Measurements from ENCODE around the gene MKRN2OS.

Gene MKRN2OS

GRCh38 chr3:12588039-12589009, 43.0 kb upstream of the MKRN2OS start:
- DNase-seq (ENCODE audit: low read depth, low spot score): no peak
- ChIA-PET POLR2A (no interaction called here), CTCF (interaction anchor here (0.9 to 1.4 kb wide), 4 partner anchors 10 to 132 kb away, joined by 3 to 5 read pairs (median 4); no protein-coding TSS in a partner anchor)

GRCh38 chr3:12586403-12586802, 41.1 kb upstream of the MKRN2OS start:
- H3K4me3 ChIP-seq (ENCODE audit: low read depth, low read length): no peak overlapping the region
- TF ChIP-seq CTCF (IDR thresholded peaks at IDR 0.05; ENCODE audit: insufficient read depth, low read length, missing control alignments): no peak
- DNase-seq (ENCODE audit: low read depth, low spot score): no peak
- ChIA-PET POLR2A (no interaction called here), CTCF (interaction anchor here (1.4 kb wide), 2 partner anchors 8 to 133 kb away, joined by 4 to 5 read pairs; no protein-coding TSS in a partner anchor)

More at GRCh38 chr3:12588039-12589009, 43.0 kb upstream of the MKRN2OS start:
- no peak for TF ChIP-seq CTCF (IDR thresholded peaks at IDR 0.05; ENCODE audit: insufficient read depth, low read length, missing control alignments)
- H3K4me3 ChIP-seq (ENCODE audit: low read depth, low read length): no peak overlapping the region

- DNase-seq (ENCODE audit: low read depth, low spot score): no peak
- H3K4me3 ChIP-seq (ENCODE audit: low read depth, low read length): no peak overlapping the region
- CTCF ChIA-PET: no interaction called here
- TF ChIP-seq CTCF (IDR thresholded peaks at IDR 0.05; ENCODE audit: insufficient read depth, low read length, missing control alignments): no peak
- POLR2A ChIA-PET: no interaction called here
These were observed 40.7 kb upstream of the MKRN2OS start for GRCh38 chr3:12585970-12586369.

GRCh38 chr3:12585181-12585580, 39.9 kb upstream of the MKRN2OS start:
- CTCF ChIA-PET: no interaction called here
- DNase-seq (ENCODE audit: low read depth, low spot score): no peak
- POLR2A ChIA-PET: no interaction called here
- H3K4me3 ChIP-seq (ENCODE audit: low read depth, low read length): no peak overlapping the region
- no peak for TF ChIP-seq CTCF (IDR thresholded peaks at IDR 0.05; ENCODE audit: insufficient read depth, low read length, missing control alignments)

- CTCF ChIA-PET: interaction anchor here (1.2 kb wide), 1 partner anchor 125 kb away, joined by 4 read pairs; no protein-coding TSS in a partner anchor
- no peak overlapping the region for H3K4me3 ChIP-seq (ENCODE audit: low read depth, low read length)
- POLR2A ChIA-PET: no interaction called here
These were observed 38.8 kb upstream of the MKRN2OS start for GRCh38 chr3:12584083-12584482.

More at GRCh38 chr3:12584083-12584482, 38.8 kb upstream of the MKRN2OS start:
- no peak for TF ChIP-seq CTCF (IDR thresholded peaks at IDR 0.05; ENCODE audit: insufficient read depth, low read length, missing control alignments)
- DNase-seq (ENCODE audit: low read depth, low spot score): no peak
